C4-2B (cell line): ENCODE measurements around the gene UBE4A.

Experiments
- CTCF ChIP-seq: fragments of 450-650 bp; conservative IDR thresholded peaks from 2 replicates; pipeline ENCODE4 v1.5.1; 2017; ENCODE audit warnings: mild to moderate bottlenecking
- ZFX ChIP-seq: fragments of 450-650 bp; IDR thresholded peaks from 2 replicates; pipeline ENCODE4 v1.6.1; 2017

DNA sequence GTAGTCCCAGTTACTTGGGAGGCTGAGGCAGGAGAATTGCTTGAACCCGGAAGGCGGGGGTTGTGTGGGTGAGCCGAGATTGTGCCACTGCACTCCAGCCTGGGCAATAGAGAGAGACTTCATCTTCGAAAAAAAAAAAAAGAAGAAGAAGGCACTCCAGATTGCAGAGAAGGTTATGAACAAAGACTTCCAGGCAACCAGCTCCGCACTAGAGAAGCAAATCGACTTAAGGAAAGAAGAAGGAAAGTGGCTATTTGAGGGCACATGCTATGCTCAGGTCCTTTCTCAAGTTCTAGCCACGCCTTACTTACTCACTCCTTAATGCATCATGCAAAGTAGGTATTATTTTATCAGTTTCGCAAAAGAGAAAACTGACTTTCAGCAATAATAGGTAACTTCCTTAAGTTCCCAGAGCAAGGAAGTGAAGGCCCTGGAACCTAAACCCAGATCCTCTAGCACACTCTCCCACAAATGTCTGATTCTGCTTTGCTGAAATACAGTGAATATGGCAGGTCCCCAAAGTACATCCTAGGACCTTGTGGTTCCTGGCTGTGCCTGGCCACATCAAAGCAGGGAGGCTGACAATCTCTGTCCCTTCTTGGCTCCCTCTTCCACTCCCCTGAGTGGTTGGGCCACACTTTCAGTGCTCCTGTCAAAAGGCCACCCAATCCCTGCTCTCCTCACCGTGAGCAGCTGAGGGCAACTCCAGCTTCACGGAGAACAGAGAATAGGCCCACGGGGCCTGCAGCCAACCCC is 40.6 kb upstream of the UBE4A start:
- TF ChIP-seq CTCF (no peak), ZFX (no peak)
